ENCODE results near the gene PITPNM1.

Gene PITPNM1

DNA sequence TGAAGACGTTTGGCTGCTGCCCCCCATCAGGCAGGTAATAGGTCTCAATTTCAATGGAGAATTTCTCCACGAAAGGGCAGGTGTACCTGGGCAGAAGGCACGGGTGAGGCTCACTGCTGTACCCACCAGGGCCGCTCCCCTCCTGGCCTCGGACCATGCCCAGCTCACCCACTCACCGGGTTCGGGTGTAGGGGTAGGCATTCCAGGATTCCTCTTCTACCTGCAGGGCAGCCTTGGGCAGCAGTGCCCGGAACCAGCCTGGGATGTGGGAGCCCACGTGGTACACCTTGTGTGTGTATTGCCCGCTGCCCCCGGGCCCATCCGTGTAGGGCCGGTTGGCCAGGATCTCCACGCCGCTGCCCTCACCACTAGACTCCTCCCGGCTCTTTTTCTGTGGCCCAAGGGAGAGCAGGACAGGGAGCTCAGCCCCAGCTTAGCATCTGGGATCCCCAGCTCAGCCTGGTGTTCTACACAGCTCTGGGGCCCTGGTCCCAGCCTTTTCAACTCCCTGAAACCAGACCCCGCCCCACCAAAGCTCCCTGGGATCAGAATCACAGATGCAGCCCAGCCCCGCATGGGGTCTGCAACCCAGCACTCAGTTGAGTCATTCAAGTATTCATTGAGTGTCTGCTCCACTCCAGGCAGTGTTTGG lies 2.7 kb downstream of the PITPNM1 start:
- no peak for DNase-seq

DNA sequence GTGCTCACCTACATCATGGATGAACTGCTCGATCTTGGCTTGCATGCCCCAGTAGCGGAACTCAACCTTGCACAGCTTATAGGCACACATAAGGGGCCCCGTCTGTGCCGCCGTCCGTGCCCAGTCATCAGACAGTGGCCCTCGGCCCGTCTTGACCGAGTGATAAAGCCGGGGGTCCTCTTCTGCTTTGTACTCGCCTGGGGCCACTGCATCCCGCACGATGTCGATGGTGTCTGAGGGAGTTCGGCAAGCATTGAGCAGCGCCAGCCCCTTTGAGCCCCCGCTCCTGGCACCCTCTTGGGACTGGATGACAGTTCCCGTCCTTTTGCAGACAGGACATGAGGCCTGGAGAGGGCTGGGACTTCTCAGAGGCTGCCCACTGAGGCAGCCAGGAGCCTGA lies 3.3 kb downstream of the PITPNM1 start:
- DNase-seq = no peak

DNA sequence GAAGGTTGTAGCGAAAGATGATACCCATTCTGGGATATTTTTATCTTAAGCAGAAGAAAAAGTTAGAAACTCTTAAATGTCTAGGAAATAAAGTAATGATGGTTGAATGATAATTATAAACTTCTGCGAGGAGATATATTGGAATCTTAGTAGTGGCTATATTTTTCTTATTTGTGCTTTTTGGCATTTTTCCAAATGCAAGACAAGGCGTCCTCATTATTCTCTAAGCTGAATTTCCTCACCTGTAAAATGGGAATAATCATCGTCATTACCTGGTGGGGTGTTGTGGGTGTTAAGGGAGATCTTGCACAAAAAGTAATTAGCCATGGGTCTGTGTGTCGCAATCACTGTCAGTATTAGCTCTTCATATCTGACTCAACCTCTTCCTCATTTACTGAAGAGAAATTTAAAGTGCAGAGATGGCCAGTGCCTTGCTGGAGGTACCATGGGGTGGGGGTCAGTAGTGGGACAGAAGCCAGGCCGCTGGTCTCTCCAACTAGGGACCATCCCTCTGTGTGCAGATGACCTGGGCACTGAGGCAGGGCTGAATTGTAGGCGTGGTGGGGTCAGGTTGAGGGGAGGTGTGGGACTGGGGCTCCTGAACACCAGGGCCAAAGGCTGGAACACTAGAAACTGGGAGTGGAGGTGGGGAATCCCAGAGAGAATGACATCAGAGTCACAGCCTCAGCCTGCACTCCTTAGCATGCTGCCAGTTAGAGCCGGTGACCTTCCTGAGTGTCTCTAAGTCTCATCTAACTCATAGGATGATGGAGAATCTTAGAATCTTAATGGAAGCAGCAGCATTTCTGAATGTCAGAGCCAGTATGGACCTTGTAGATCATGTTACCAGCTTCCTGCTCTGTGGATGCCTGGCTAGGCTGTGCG lies 4.1 kb downstream of the PITPNM1 start:
- DNase-seq = no peak

DNA sequence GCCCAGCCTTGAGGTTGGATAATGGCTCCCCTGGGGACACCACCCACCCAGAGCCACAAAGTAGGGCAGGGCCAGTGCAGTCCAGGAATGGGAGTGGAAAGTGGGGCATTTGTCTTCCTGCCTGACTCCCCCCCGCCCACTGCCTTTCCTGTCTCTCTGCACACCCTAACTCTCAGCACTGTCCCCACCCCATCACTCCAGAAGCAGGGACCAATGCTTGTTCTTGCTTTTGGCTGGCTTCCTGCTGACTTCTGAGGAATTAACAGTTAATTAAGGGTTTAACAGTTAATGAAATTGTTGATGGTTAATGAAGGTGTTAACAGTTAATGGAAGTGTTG lies 4.7 kb downstream of the PITPNM1 start:
- no peak for DNase-seq

GRCh38 chr11:67499808-67500483 lies 5.2 kb downstream of the PITPNM1 start:
- DNase-seq = no peak

DNA sequence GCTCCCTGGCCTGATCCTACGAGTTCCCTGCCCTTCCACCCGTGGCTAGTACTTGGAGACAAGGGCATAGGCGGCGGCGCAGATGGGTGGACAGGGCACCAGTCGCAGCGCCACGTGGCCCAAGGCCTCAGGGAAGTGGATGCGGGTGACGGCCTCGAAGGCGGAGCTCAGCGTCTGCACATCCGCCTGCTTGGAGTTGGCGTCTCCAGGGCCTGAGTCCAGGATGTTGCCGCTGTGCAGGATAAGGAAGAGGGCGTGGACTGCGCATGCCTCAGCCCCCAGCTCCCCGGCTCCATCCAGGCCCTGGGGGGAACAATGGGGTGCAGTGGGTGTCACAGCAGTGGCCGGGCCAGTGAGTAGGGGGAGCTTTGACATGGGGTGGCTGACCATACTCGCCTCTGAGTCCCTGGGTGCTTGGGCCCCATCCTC lies 6.6 kb downstream of the PITPNM1 start:
- no peak for DNase-seq

- no peak for DNase-seq
These were observed 7.4 kb downstream of the PITPNM1 start for GRCh38 chr11:67497656-67498291.

DNA sequence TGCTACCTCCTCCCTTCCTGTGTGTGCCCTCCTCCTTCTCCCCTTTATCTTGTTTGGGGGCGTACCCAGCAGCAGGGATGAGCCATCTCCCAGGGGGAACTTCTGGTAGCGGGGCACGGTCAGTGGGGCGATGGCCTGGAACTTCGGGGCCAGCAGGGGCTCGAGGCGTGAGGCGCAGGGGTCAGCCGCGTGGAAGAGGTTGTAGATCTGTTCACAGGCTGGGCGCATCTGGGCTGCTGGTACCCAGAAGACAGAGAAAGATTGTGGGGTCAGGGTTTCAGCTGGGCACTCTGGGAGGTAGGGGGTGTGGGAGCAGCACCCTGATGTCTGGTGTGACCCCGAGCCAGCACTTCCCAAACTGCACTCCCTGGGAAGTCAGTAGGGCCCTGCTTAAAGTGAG lies 9.1 kb downstream of the PITPNM1 start:
- no peak for DNase-seq

DNA sequence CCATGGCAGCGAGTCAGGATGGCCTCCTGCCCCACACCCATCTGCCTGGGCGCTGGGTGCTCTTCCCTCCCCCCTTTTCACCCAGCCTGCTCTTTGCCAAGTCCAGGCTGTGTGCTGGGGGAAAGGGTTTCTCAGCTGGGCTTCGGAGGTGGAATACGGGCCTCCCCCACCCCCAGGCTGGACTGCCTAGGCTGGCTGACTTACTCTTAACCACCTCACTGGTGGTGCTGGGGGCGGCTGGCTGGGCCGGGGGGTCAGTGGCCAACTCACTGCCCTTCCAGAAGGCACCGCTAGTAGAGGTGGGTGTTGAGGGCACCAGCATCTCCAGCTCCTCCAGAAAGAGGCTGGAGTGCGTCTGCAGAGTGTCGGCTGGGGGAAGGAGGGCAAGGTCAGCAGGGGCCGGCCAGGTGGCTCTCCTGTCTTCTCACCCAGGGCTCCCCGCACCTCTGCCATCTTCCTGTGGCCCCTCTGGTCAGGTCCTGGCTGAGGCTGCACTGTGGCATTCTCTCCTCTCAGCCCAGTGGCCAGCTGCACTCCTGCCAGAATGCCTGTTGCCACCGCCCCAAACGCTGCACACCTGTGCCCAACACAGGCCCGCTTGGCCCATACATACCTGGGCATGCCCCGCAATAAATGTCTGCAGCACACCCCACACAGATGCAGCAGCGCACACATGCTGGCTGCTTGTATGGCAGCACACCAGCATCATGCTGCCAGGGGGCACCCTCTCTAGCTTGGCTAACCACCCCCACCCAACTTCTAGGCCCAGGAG lies 9.7 kb downstream of the PITPNM1 start:
- DNase-seq = no peak

- no peak for DNase-seq
These were observed 10.6 kb downstream of the PITPNM1 start for GRCh38 chr11:67494371-67495233.

DNA sequence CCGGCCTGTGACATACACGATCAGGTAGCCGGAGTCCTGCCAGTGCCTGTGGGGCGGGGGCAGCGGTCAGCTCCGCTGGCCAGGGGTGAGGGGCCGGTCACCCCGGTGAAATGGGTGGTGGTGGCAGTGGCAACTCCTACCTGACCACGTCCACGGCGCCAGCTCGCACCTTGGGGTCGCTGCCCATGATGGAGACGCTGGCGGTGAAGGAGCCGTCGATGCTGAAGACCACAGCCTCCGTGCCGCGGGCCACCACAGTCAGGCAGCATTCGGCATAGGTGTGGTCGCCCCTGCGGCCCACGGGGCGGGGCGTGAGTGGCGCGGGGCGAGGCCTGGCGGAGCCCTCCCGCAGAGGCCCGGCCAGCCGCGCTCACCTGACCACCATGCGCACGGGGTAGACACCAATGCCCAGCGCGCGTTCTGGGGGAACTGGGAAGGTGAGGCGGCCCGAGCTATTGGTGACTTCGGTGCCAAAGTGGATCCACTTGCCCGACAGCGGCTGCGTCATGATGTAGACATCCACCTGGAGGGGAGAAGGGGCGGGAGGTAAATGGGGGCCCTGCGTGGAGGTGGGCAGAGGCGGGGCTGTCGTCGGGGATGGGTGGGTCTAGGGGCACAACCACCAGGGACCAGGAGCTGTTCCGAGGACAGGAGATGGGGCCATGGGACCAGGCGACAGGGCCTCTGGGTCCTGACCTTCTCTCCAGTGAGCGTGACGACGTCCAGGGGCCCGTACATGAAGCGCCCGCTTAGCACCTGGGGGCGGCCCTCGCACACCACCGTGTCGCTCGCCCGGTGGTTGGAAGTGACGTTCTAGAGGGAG lies 11.4 kb downstream of the PITPNM1 start:
- DNase-seq = no peak

GRCh38 chr11:67492801-67493547 lies 12.2 kb downstream of the PITPNM1 start:
- no peak for DNase-seq

DNA sequence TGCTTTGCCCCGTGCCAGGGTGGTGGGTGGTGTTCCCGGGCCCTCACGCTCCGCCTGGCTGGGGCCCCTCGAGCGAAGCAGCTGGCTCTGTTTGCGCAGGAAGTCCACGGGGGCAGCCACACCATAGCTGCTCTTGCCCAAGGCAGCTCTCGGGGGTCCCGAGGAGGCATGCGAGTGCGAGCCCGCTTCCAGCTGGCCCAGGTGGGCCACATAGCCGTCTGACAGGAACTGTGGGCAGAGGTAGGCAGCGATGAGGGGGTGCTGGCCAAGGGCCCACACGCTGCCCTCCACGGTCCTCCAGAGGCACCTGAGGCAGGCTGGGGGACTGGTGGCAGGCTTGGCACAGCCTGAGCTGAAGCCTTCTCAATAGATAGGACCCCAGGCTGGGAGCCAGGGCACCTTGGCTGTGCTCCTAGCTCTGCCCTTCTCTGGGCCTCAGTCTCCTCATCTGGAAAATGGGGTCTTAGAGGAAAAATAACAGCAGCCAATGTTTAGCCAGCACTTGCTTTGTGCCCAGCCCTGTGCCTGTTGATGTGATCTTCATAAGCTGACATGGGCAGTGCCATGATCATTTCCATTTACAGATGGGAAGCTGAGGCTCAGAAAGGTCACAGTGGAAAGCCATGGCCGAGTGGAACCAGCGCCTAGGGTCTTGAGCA lies 13.0 kb downstream of the PITPNM1 start:
- DNase-seq = no peak

GRCh38 chr11:67491276-67492068 lies 13.7 kb downstream of the PITPNM1 start:
- DNase-seq = no peak

- DNase-seq = no peak
These were observed 14.5 kb downstream of the PITPNM1 start for GRCh38 chr11:67490727-67491065.

- DNase-seq = no peak
These were observed 15.1 kb downstream of the PITPNM1 start for GRCh38 chr11:67489885-67490726.

GRCh38 chr11:67489203-67489884 lies 15.8 kb downstream of the PITPNM1 start:
- no peak for DNase-seq

Measured in NCI-H446 (cell line).